Muscle layer of colon (tissue), 2 donors: Measurements from ENCODE around the gene DLD.

Experiments
- H3K27ac ChIP-seq: one replicate; pipeline ENCODE4 v1.7.0; 2013; ENCODE audit warnings: low read depth, mild to moderate bottlenecking, low read length, moderate library complexity
- H3K27me3 ChIP-seq, 2 donors: one replicate each; pipeline ENCODE4 v1.7.0; 2013; ENCODE audit warnings: low read length in 2 of 2, mild to moderate bottlenecking in 2 of 2; ENCODE audit not compliant: insufficient read depth in 2 of 2, control insufficient read depth in 1 of 2
- H3K36me3 ChIP-seq: one replicate; pipeline ENCODE4 v1.7.0; 2013; ENCODE audit warnings: mild to moderate bottlenecking, low read length; ENCODE audit not compliant: insufficient read depth
- H3K4me1 ChIP-seq: one replicate; pipeline ENCODE4 v1.7.0; 2013; ENCODE audit warnings: mild to moderate bottlenecking, low read length; ENCODE audit not compliant: insufficient read depth
- H3K4me3 ChIP-seq, 2 donors: one replicate each; pipeline ENCODE4 v1.7.0; 2013; ENCODE audit warnings: low read length in 2 of 2, low read depth in 1 of 2, mild to moderate bottlenecking in 1 of 2, moderate library complexity in 1 of 2
- H3K9ac ChIP-seq: one replicate; pipeline ENCODE4 v1.7.0; 2013; ENCODE audit warnings: low read length
- H3K9me3 ChIP-seq: one replicate; pipeline ENCODE4 v1.7.0; 2013; ENCODE audit warnings: mild to moderate bottlenecking, low read length
- donor health status: abdominal sarcoma.
- donor health status: Adenocarcinoma of cecum.

Gene DLD

GRCh38 chr7:107961405-107961804 lies 70.4 kb downstream of the DLD start:
- Histone ChIP-seq H3K9ac (no peak overlapping the region), H3K27ac (peak overlapping the region; percentile 21), H3K9me3 (no peaks in the 10 kb centered on the region), H3K4me1 (peaks cover 43% of the 10 kb centered on the region), H3K27me3 (no peaks in the 10 kb centered on the region), H3K36me3 (peaks cover 85% of the 10 kb centered on the region), H3K4me3 (no peak overlapping the region)

GRCh38 chr7:107962817-107963216 lies 71.8 kb downstream of the DLD start:
- Histone ChIP-seq H3K4me3 (no peak overlapping the region), H3K27me3 (no peaks in the 10 kb centered on the region), H3K27ac (no peak overlapping the region), H3K4me1 (peaks cover 35% of the 10 kb centered on the region), H3K36me3 (peaks cover 84% of the 10 kb centered on the region), H3K9me3 (no peaks in the 10 kb centered on the region), H3K9ac (no peak overlapping the region)

DNA sequence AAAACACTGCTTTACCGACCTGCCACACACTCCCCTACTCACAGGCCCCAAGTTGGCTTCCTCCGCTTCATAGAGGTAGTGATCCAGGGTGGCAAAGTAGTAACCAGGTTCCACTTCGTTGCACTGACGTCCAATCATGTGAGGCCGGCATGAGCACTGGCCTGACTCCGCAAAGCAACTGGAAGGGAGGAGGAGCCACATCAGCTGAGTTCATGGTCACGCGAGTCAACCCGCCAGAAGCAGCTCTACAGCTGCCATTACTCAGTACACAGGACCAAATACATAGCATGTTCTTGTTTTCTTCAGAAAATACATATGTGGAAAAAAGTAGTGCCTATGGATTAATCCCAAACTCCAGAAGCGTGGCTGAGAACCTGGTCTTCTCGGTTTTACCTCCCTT lies 73.5 kb downstream of the DLD start:
- H3K9ac ChIP-seq, result no peak overlapping the region
- peaks cover 19% of the 10 kb centered on the region for H3K4me1 ChIP-seq
- no peak overlapping the region for H3K27ac ChIP-seq
- H3K4me3 ChIP-seq, result no peak overlapping the region
- no peaks in the 10 kb centered on the region for H3K27me3 ChIP-seq
- no peaks in the 10 kb centered on the region for H3K9me3 ChIP-seq
- H3K36me3 ChIP-seq, result peaks cover 77% of the 10 kb centered on the region

GRCh38 chr7:107966711-107967110 lies 75.7 kb downstream of the DLD start:
- Histone ChIP-seq H3K4me3 (no peak overlapping the region), H3K36me3 (peaks cover 64% of the 10 kb centered on the region), H3K27ac (no peak overlapping the region), H3K27me3 (no peaks in the 10 kb centered on the region), H3K9me3 (no peaks in the 10 kb centered on the region), H3K9ac (no peak overlapping the region), H3K4me1 (peaks cover 17% of the 10 kb centered on the region)

DNA sequence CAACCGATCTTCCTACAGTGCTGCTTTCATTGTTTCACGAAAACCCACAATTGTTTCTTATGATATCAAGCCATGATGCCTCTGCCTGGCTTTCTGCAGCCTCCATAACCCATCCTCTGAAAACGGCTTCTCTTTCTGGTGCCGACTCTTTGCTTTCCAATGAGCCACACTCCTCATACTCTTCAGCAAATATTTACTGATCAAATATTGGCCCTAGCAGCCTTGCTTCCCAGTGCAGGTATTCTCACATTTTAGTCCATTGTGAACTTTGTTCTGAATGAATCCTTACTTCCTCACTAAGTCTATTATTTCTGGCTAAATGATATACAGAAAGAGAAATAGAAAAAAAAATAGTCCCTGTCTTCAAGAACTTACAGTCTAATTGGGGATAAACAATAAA lies 76.4 kb downstream of the DLD start:
- Histone ChIP-seq H3K4me3 (no peak overlapping the region), H3K9me3 (no peaks in the 10 kb centered on the region), H3K9ac (no peak overlapping the region), H3K36me3 (peaks cover 65% of the 10 kb centered on the region), H3K4me1 (peaks cover 20% of the 10 kb centered on the region), H3K27me3 (no peaks in the 10 kb centered on the region), H3K27ac (no peak overlapping the region)

DNA sequence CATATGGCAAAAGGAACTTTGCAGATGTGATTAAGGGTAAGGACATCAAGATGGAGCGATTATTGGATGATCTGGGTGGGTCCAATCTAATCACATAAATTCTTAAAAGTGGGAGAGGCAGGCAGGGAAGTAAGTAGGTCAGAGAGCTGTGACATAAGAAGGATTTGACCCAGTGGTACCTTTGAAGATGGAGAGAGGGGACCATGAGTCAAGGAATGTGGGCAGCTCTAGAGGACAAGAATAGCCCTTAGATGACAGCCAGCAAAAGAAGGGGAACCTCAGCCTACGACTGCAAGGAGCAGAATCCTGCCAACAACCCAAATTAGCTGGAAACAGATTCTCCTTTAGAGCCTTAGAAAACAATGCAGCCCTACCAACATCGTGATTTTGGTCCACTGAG lies 77.5 kb downstream of the DLD start:
- Histone ChIP-seq H3K4me1 (peaks cover 24% of the 10 kb centered on the region), H3K4me3 (no peak overlapping the region), H3K27me3 (no peaks in the 10 kb centered on the region), H3K27ac (peak overlapping the region; percentile 4), H3K36me3 (peaks cover 64% of the 10 kb centered on the region), H3K9ac (no peak overlapping the region), H3K9me3 (no peaks in the 10 kb centered on the region)

DNA sequence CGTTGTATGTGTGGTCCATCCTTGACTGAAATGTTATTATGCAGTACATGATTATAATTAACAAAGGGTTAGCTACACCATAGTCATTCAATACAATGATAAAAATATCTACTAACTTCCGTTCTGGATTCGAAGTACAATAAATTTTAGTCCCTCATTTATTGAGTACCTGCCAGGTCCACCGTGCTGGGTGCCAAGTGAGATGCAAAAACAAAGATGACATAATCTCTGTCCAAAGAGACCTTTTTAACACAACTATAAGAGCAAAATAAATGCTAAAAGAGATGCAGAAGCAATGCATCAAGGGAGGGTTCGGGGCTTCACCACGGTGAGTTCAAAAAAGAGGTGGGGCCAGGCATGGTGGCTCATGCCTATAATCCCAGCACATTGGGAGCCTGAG lies 78.9 kb downstream of the DLD start:
- Histone ChIP-seq H3K4me1 (peaks cover 24% of the 10 kb centered on the region), H3K27ac (no peak overlapping the region), H3K4me3 (no peak overlapping the region), H3K9me3 (no peaks in the 10 kb centered on the region), H3K36me3 (peaks cover 57% of the 10 kb centered on the region), H3K27me3 (no peaks in the 10 kb centered on the region), H3K9ac (no peak overlapping the region)
